Measurements from ENCODE around the gene NOS1AP.

GRCh38 chr1:162252214-162252613 lies 182.7 kb downstream of the NOS1AP start:
- TF ChIP-seq POLR2A (IDR thresholded peaks at IDR 0.05; ENCODE audit: low read depth, low read length) = no peak
- TF ChIP-seq POLR2AphosphoS5 (IDR thresholded peaks at IDR 0.05; ENCODE audit: low read depth, low read length) = no peak
- no peak for TF ChIP-seq TAF1 (IDR thresholded peaks at IDR 0.05; ENCODE audit: borderline replicate concordance, low read depth, low read length)
